Cerebellar nuclear complex (tissue), 1 donor: ENCODE results near the gene RNF115.
"Not testable (repeated sequence)": the region's sequence is repeated elsewhere in the genome, so short reads cannot be mapped to it uniquely, and the experiment has no call there.

Experiments used
- DNase-seq, 2 experiments: peaks; one replicate each; lab custom pipeline; 2025; lab: John Stamatoyannopoulos, UW

The RNF115 gene

DNA sequence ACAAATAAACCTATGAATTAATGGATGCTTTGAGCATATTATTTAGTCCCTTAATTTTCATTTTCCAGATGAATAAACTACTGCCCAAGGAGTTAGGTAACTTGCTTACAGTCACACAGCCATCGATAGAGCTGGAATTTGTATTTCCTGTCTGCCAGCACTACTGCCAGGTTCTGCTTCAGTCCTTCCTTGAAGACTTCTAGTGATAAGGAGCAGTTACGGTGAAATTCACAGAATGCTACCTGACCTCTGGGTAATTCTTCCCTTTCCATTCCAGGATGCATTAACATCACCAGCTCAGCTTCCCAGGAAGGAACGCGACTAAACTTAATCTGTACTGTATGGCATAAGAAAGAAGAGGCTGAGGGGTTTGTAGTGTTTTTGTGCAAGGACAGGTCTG is 93.4 kb downstream of the RNF115 start:
- DNase-seq = no peak

DNA sequence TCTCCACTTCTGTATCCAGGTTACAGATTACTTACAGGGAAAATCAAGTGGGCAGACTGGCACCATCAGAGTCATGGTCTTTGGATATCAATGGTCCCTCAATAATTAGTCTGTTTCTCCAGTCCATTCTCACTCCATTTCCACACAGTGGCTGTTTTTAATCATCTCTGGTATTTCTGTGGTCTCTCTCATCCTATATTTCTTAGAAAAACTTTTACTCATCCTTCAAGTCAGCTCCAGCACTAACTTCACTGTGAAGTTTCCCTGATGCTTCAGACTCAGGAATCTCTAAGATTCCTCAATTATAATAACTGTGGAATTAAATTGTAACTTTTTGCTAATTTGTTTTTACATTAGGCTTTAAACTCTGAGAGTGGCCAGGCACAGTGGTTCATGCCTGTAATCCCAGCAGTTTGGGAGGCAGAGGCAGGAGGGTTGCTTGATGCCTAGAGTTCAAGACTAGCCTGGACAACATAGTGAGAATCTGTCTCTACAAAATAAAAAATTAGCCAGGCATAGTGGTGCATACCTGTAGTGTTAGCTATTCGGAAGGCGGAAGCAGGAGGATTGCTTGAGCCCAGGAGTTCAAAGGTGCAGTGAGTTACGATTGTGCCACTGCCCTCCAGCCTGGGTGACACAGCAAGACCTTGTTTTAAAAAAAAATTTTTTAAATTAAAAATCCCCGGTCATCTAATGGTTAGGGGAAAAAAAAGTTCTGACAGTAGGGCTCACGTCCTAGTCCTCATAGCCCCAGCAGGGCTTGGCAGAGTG is 94.0 kb downstream of the RNF115 start:
- DNase-seq = no peak

DNA sequence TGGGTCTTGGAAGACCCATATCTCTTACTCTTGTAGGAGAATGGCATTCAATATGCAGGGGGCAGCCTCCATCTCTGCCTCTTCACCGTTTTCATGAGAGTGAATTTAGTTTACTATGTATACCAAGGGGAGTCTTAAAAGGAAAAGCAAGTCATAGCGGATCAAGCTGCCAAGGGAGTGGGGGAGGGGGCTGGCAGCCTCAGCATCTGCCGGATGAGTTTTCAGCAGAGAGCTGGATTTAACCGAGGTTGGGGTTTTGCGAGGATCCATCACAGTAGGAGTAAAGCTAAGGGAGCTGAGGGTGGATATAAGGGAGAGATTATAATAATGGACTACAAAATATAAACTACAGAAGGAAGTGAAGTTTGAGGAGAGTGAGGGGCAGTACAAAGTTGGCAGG is 94.7 kb downstream of the RNF115 start:
- no peak for DNase-seq

DNA sequence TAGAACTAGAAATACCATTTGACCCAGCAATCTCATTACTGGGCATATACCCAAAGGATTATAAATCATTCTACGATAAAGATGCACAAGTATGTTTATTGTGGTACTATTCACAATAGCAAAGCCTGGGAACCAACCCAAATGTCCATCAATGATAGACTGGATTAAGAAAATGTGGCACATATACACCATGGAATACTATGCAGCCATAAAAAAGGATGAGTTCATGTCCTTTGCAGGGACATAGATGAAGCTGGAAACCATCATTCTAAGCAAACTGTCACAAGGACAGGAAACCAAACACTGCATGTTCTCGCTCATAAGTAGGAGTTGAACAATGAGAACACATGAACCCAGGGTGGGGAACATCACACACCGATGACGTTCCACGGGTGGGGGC is 97.7 kb downstream of the RNF115 start:
- not testable (repeated sequence) for DNase-seq

DNA sequence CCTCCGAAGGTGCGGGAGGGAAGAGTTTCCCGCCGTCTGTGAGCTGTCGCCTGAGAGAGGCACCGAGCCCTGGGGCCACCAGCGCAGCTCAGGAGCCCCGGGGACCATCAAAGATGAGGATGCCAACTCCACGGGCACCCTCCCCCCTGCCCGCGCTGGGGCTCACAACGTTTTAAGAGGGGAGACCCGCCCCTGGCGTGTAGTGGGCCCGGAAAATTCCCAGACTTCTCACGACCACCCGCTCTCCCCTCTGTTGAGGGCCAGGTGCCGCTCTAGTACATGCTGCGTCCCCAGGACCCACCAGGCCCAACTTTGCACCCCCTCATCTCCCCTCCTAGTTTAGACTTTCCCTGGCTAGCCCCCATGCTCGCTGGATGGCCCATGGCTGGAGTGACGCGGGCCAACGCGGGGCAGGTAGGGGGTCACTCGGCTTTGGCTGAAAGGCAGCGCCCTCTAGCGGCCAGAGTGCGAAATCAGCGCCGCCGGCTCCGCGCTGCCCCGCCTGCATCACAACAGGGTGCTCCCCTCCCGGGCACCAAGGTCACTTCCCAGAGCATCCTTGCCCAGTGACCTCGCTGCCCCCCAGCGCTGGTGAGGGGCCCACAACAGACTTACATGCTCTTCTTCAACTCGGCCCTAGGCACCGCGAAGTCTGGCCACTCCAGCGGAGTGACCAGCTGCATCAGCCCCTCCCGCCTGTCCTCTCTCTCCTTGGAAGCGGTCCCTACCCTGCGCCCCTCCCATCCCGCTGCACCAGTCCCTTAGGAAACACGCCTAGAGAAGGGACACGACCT is 102.8 kb downstream of the RNF115 start:
- DNase-seq = peak in 1 of 2 experiments; percentile 42

DNA sequence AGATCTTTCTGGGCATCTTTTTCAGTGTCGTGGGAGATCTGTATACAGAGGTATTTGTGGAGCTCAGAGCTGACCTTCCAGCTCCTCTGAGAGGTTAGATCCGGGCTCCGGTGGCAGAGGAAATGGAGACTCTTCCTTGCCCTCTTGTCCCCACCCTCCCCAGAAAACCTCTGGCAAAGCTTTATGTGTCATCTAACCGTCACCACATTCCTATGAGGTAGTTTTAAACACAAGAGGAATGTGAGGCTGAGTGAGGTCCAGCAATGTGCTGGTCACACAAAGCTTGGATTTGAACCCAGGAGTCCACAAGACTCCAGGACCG is 103.4 kb downstream of the RNF115 start:
- no peak for DNase-seq

DNA sequence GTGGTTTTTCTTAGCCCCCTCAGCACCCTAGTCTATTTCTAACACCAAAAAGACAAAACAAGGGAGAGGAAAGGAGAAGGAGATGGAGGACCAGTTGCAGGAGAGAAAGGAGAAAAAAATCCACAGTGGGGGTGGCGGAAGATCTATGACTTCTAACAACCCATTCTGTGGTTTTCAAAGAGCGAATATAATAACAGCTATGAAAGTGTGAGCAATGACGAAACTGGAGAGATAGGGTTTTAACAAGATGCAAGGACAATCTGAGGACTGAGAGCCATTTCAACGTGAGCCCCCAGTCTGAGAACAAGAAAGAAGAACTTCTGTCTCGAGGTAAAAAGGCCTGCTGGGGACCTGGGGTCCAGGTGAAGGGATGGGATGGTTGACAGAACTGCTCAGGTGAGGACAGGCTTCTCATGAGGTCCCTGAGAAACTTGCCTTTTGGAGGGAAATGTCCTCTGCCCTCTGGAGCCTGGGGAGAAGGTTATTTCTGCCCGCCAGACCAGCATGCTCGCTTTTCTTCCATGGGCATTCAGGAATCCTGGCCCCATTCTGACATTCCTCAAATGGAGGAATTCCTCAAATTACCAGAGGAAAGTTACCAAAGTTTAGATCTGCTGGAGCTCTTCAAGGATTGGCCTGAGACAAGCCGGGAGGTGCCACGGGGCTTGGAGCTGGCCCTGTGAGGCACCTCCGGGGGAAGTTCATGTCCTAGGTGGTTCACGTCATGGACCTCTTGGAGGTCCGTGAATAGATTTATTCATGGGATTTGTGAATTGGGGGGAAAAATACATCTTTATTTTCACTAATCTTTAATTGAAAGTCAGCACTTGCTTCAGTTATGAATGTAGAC is 104.4 kb downstream of the RNF115 start, which contains the start of gene CD160:
TSS of gene CD160 (plus strand) at position 270 of the 850 bp plus-strand sequence. CDS start 8,829 bp downstream, outside the sequence.
- no peak for DNase-seq

DNA sequence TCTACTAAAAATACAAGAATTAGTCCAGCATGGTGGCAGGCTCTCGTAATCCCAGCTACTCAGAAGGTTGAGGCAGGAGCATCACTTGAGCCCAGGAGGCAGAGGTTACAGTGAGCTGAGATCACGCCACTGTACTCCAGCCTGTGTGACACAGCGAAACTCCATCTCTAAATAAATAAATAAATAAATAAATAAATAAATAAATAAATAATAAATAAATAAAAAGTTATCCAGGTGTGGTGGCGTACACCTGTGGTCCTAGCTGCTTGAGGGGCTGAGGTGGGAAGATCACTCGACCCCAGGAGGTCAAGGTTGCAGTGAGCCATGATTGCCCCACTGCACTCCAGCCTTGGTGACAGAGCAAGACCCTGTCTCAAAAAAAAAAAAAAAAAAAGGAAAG is 105.4 kb downstream of the RNF115 start:
- not testable (repeated sequence) for DNase-seq

DNA sequence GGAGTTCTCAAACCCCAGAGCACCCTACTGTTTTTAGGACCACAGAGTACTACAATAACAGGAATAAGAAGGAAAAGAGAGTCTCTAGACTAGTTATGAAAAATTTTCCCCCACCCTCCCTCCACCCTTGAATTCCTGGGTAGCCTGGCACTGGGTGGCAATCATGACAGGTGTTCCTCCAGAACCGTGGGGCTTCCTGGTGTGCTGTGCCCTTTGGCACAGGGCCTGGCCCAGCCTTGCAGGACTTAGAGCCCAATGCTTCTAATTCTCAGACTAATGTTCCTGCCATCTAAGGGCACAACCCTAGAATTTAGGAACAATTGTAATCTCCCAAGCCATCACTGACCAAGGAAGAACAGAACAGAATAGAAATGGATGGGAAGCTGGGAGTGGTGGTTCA is 106.1 kb downstream of the RNF115 start:
- DNase-seq = no peak

GRCh38 chr1:145716641-145717345 is 107.1 kb downstream of the RNF115 start:
- no peak for DNase-seq

GRCh38 chr1:145714524-145715111 is 109.3 kb downstream of the RNF115 start:
- no peak for DNase-seq

GRCh38 chr1:145711213-145711651 is 112.7 kb downstream of the RNF115 start:
- DNase-seq = no peak

DNA sequence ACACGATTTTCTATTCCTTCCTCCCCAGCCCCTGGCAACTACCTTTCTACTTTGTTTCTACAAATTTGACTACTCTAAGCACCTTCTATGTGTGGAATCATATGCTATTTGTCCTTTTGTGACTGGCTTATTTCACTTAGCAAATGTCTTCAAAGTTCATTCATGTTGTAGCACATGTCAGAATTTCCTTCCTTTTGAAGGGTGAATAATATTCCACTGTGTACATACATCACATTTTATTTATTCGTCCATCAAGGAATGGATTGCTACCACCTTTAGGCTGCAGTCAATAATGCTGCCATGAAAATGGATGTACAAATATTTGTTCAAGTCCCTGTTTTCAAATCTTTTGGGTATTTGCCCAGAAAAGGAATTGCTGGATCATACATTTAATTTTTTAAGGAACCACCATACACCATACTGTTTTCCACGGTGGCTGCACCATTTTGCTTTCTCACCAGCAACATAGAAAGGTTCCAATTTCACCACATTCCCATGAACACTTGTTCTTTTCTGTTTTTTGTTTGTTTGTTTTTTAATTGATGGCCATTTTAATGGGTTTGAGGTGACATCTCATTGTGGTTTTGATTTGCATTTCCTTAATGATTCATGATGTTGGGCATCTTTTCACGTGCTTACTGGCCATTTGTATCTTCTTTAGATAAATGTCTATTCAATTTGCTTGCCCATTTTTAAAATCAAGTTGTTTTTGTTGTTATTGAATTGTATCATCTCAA is 113.4 kb downstream of the RNF115 start:
- no peak for DNase-seq

DNA sequence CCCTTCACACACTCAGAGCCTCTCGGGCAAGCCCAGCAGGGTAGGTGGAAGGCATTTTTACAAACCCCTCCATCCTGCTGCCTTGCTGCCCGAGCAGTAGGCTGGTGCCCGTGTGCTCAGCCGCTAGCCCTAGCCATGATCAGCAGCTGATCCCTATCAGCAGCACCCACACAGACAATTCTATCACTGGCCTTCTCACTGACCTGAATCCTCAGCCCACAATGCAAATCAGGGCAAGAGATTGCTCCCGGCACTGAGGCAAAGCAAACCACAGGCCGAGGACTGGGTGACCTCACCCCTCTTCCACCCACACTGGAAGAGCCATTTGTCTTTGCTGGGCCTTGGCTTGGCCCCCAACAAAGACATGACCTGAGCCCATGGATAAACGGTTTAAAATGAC is 115.8 kb downstream of the RNF115 start:
- DNase-seq = no peak

- peak; percentile 55 to 78 for DNase-seq
Measured at GRCh38 chr1:145707183-145707867, 116.6 kb downstream of the RNF115 start, which contains the start of gene PDZK1. Gene PDZK1 (minus strand): TSS chr1:145707368. CDS start chr1:145688021, 19,347 bp downstream.

- peak in 1 of 2 experiments; percentile 24 for DNase-seq
Measured at GRCh38 chr1:145706086-145706664, 117.7 kb downstream of the RNF115 start.

GRCh38 chr1:145705622-145706021 is 118.3 kb downstream of the RNF115 start:
- no peak for DNase-seq

DNA sequence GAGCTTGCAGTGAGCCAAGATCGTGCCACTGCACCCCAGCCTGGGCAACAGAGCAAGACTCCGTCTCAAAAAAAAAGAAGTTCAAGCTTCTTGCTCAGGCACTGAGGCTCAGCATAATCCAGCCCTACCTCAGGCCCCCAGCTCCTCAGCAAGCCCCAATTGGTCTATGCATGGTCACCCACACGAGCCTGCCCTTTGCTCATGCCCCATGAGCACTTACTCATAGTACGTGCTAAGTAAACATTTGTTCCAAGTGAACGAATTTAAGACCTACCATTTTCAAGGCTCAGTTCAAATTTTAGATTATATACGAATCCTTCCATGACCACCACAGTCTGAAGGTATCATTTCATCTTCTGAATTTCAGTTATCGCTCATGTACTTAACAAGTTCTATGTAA is 121.1 kb downstream of the RNF115 start:
- DNase-seq = no peak

- DNase-seq = no peak
Measured at GRCh38 chr1:145702052-145702451, 121.8 kb downstream of the RNF115 start.
